WTC11 (cell line): ENCODE results near the gene DEDD2. TPM values are rescaled to one million over a fixed set of nuclear protein-coding genes. Genes with fewer than 3 reads are reported as not detected.
"Not testable (repeated sequence)": the region's sequence is repeated elsewhere in the genome, so short reads cannot be mapped to it uniquely, and the experiment has no call there.

Source experiments
- ATAC-seq: fragments of 200-7000 bp; cut with Tn5 transposase; 2 replicates; pipeline ENCODE4 v1.10.0; 2021; ENCODE audit warnings: mild to moderate bottlenecking, moderate library complexity
- CTCF ChIA-PET: fragments of 300-600 bp; sonication (Branson Sonifier 250); formaldehyde crosslinking; loops from one replicate; lab custom pipeline; 2021; ENCODE audit warnings: antibody characterized with exemption; lab: Charles Lee
- POLR2A ChIA-PET: fragments of 350-600 bp; sonication (Branson Sonifier 250); formaldehyde crosslinking; loops from one replicate; lab custom pipeline; 2021; ENCODE audit warnings: antibody characterized with exemption; lab: Charles Lee
- DNase-seq: peaks from one replicate; pipeline ENCODE4 v3.0.0; 2021; ENCODE audit warnings: low spot score
- H3K27ac Mint-ChIP-seq: 2 replicates; pipeline ENCODE4 v1.8.0; 2021; ENCODE audit warnings: mixed read lengths
- H3K27me3 Mint-ChIP-seq: 2 replicates; pipeline ENCODE4 v1.8.0; 2021; ENCODE audit warnings: low read depth, mild to moderate bottlenecking, moderate library complexity, mixed read lengths
- H3K36me3 Mint-ChIP-seq: 2 replicates; pipeline ENCODE4 v1.8.0; 2021; ENCODE audit warnings: mixed read lengths
- H3K4me1 Mint-ChIP-seq: 2 replicates; pipeline ENCODE4 v1.8.0; 2022; ENCODE audit warnings: mixed read lengths
- H3K4me3 Mint-ChIP-seq: 2 replicates; pipeline ENCODE4 v1.8.0; 2021; ENCODE audit warnings: mild to moderate bottlenecking, moderate library complexity, mixed read lengths
- H3K9me3 Mint-ChIP-seq: 2 replicates; pipeline ENCODE4 v1.8.0; 2021; ENCODE audit warnings: mixed read lengths
- CREB1 ChIP-seq: sonication (generic); formaldehyde crosslinking; IDR thresholded peaks from 2 replicates; pipeline ENCODE4 v1.8.0; 2023; ENCODE audit warnings: mild to moderate bottlenecking, missing genetic modification reagents
- ETV6 ChIP-seq: sonication (generic); formaldehyde crosslinking; IDR thresholded peaks from 2 replicates; pipeline ENCODE4 v1.8.1; 2022; ENCODE audit warnings: mild to moderate bottlenecking, missing genetic modification reagents
- GTF2I ChIP-seq: fragments of 250-450 bp; sonication (Bioruptor Pico); conservative IDR thresholded peaks from 2 replicates; pipeline ENCODE4 v1.4.0; 2021; ENCODE audit warnings: mild to moderate bottlenecking
- IRF2 ChIP-seq: sonication (generic); formaldehyde crosslinking; IDR thresholded peaks from 2 replicates; pipeline ENCODE4 v1.8.0; 2022; ENCODE audit warnings: low read depth, missing genetic modification reagents, borderline replicate concordance
- JUN ChIP-seq: sonication (generic); formaldehyde crosslinking; IDR thresholded peaks from 2 replicates; pipeline ENCODE4 v1.8.0; 2023; ENCODE audit warnings: mild to moderate bottlenecking, missing genetic modification reagents
- RORB ChIP-seq: fragments of 250-450 bp; sonication (Bioruptor Pico); IDR thresholded peaks from 2 replicates; pipeline ENCODE4 v1.9.0; 2021; ENCODE audit warnings: mild to moderate bottlenecking
- ZNF121 ChIP-seq: sonication (generic); formaldehyde crosslinking; IDR thresholded peaks from 2 replicates; pipeline ENCODE4 v1.8.0; 2023; ENCODE audit warnings: missing genetic modification reagents
- ZNF138 ChIP-seq: sonication (generic); formaldehyde crosslinking; conservative IDR thresholded peaks from 2 replicates; pipeline ENCODE4 v1.8.1; 2022; ENCODE audit warnings: mild to moderate bottlenecking, moderate library complexity, missing genetic modification reagents
- ZNF416 ChIP-seq: fragments of 250-450 bp; sonication (Bioruptor Pico); IDR thresholded peaks from 2 replicates; pipeline ENCODE4 v1.9.0; 2021; ENCODE audit warnings: mild to moderate bottlenecking, inconsistent platforms
- ZNF671 ChIP-seq: fragments of 250-450 bp; sonication (Bioruptor Pico); IDR thresholded peaks from 2 replicates; pipeline ENCODE4 v1.8.0; 2021; ENCODE audit warnings: mild to moderate bottlenecking
- total RNA-seq: library from RNA; stranded (reverse); gene quantifications from 3 replicates; pipeline ENCODE4 v1.2.3, GENCODE V29; 2021
- TF ChIP-seq, protein P1 (sequence below): sonication (generic); formaldehyde crosslinking; IDR thresholded peaks from 2 replicates; pipeline ENCODE4 v1.8.1; 2022; ENCODE audit warnings: missing genetic modification reagents, borderline replicate concordance
- TF ChIP-seq, protein P2 (sequence below): sonication (generic); formaldehyde crosslinking; IDR thresholded peaks from 2 replicates; pipeline ENCODE4 v1.8.0; 2023; ENCODE audit warnings: mild to moderate bottlenecking, missing genetic modification reagents
- TF ChIP-seq, protein P3 (sequence below): fragments of 200-600 bp; IDR thresholded peaks from 2 replicates; pipeline ENCODE4 v1.8.0; 2022; ENCODE audit warnings: antibody characterized with exemption
- TF ChIP-seq, protein P4 (sequence below): sonication (generic); formaldehyde crosslinking; IDR thresholded peaks from 2 replicates; pipeline ENCODE4 v1.8.1; 2023; ENCODE audit warnings: mild to moderate bottlenecking, missing genetic modification reagents, borderline replicate concordance

Gene DEDD2
- total RNA-seq, 1 experiment from 2014 or later, result 37.7 TPM

DNA sequence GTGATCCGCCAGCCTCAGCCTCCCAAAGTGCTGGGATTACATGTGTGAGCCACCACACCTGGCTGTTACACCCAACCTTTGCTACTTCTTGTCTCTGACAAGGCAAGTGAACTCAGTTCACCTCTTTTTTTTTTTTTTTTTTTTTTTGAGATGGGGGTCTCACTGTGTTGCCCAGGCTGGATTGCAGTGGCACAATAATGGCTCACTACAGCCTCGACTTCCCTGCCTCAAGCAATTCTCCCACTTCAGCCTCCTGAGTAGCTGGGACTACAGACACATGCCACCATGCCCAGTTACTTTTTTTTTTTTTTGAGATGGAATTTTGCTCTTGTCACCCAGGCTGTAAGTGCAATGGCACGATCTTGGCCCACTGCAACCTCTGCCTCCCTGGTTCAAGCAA is 40.4 kb upstream of the DEDD2 start:
- ChIA-PET CTCF (interaction anchor here (0.6 to 3.0 kb wide), 9 partner anchors 15 to 149 kb away, joined by 3 to 15 read pairs (median 4); partner anchors contain the start of gene GSK3A), POLR2A (interaction anchor here (0.7 kb wide), 1 partner anchor 44 kb away, joined by 7 read pairs; the partner anchor contains the start of gene PAFAH1B3)
- not testable (repeated sequence) for H3K4me3 Mint-ChIP-seq

DNA sequence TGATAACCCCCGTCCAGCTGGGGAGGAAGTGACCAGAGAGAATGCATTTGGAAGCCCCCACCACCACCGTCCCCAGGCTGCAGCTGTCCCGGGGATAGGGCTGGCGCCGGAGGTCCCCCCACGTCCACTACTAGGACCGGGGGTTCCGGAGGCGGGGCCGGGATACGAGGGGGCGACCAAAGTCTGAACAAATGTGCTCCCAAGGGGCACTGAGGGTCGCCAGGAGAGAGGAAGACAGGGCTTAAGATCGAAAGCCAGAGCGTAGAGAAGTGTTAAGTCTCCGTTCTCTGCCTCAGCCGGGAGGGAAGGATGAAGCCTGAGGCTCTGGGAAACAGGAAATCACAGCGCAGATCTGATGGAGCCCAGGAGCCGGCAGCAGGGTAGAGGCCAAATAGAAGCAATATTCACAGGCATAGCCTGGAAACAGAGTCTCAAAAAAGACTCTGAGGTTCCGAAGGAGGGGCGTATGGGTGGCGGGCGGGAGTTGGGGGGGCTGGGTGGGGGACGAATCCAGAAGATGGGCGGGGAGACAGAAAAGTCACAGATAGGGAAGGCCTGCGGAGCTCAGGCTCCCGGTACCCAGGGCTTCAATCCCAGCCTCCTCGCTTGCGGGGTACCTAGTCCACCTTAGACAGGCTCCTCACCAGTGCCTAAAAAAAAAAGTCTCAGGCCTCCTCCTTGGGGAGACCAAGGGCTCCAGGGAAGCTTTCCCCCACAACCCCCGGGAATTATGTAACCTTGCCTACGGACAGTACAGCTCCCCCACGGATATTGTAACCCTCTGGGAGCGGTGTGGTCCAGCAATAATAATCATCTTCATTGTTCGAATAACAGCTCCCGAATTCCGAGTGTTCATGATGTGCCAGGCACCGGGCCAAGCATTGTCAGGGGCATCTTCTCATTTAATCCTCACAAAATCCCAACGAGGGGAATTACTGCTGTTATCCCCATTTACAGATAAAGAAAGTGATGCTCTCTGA is 38.6 kb upstream of the DEDD2 start:
- Mint-ChIP-seq H3K9me3 (no peaks in the 10 kb centered on the region), H3K4me1 (peaks cover 24% of the 10 kb centered on the region), H3K36me3 (no peaks in the 10 kb centered on the region), H3K27me3 (peaks cover 20% of the 10 kb centered on the region), H3K4me3 (peak overlapping the region; percentile 82), H3K27ac (peak overlapping the region; percentile 69; the same call in 1 of the 2 replicates)
- ChIA-PET CTCF (interaction anchor here (0.7 to 3.0 kb wide), 8 partner anchors 9 to 221 kb away, joined by 3 to 32 read pairs (median 4); partner anchors contain the start of genes GSK3A and PAFAH1B3), POLR2A (interaction anchor here (0.9 to 1.6 kb wide), 5 partner anchors 10 to 25 kb away, joined by 4 to 13 read pairs (median 6); no protein-coding TSS in a partner anchor)
- DNase-seq (no peak), ATAC-seq (peak; percentile 21)
- TF ChIP-seq JUN, result no peak
- no peak for TF ChIP-seq ZNF671 (CRISPR knock-in tag)
- TF ChIP-seq, protein P1, sequence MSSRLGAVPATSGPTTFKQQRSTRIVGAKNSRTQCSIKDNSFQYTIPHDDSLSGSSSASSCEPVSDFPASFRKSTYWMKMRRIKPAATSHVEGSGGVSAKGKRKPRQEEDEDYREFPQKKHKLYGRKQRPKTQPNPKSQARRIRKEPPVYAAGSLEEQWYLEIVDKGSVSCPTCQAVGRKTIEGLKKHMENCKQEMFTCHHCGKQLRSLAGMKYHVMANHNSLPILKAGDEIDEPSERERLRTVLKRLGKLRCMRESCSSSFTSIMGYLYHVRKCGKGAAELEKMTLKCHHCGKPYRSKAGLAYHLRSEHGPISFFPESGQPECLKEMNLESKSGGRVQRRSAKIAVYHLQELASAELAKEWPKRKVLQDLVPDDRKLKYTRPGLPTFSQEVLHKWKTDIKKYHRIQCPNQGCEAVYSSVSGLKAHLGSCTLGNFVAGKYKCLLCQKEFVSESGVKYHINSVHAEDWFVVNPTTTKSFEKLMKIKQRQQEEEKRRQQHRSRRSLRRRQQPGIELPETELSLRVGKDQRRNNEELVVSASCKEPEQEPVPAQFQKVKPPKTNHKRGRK (CRISPR knock-in tag), result no peak
- no peak for TF ChIP-seq ETV6 (CRISPR knock-in tag)
- TF ChIP-seq ZNF138 (CRISPR knock-in tag), result no peak
- no peak for TF ChIP-seq IRF2
- TF ChIP-seq GTF2I (CRISPR knock-in tag), result no peak
- TF ChIP-seq, protein P2, sequence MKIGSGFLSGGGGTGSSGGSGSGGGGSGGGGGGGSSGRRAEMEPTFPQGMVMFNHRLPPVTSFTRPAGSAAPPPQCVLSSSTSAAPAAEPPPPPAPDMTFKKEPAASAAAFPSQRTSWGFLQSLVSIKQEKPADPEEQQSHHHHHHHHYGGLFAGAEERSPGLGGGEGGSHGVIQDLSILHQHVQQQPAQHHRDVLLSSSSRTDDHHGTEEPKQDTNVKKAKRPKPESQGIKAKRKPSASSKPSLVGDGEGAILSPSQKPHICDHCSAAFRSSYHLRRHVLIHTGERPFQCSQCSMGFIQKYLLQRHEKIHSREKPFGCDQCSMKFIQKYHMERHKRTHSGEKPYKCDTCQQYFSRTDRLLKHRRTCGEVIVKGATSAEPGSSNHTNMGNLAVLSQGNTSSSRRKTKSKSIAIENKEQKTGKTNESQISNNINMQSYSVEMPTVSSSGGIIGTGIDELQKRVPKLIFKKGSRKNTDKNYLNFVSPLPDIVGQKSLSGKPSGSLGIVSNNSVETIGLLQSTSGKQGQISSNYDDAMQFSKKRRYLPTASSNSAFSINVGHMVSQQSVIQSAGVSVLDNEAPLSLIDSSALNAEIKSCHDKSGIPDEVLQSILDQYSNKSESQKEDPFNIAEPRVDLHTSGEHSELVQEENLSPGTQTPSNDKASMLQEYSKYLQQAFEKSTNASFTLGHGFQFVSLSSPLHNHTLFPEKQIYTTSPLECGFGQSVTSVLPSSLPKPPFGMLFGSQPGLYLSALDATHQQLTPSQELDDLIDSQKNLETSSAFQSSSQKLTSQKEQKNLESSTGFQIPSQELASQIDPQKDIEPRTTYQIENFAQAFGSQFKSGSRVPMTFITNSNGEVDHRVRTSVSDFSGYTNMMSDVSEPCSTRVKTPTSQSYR (CRISPR knock-in tag), result no peak
- no peak for TF ChIP-seq RORB (CRISPR knock-in tag)
- TF ChIP-seq, protein P3, sequence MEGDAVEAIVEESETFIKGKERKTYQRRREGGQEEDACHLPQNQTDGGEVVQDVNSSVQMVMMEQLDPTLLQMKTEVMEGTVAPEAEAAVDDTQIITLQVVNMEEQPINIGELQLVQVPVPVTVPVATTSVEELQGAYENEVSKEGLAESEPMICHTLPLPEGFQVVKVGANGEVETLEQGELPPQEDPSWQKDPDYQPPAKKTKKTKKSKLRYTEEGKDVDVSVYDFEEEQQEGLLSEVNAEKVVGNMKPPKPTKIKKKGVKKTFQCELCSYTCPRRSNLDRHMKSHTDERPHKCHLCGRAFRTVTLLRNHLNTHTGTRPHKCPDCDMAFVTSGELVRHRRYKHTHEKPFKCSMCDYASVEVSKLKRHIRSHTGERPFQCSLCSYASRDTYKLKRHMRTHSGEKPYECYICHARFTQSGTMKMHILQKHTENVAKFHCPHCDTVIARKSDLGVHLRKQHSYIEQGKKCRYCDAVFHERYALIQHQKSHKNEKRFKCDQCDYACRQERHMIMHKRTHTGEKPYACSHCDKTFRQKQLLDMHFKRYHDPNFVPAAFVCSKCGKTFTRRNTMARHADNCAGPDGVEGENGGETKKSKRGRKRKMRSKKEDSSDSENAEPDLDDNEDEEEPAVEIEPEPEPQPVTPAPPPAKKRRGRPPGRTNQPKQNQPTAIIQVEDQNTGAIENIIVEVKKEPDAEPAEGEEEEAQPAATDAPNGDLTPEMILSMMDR, result no peak
- no peak for TF ChIP-seq CREB1 (CRISPR knock-in tag)
- TF ChIP-seq ZNF416 (CRISPR knock-in tag), result no peak
- TF ChIP-seq, protein P4, sequence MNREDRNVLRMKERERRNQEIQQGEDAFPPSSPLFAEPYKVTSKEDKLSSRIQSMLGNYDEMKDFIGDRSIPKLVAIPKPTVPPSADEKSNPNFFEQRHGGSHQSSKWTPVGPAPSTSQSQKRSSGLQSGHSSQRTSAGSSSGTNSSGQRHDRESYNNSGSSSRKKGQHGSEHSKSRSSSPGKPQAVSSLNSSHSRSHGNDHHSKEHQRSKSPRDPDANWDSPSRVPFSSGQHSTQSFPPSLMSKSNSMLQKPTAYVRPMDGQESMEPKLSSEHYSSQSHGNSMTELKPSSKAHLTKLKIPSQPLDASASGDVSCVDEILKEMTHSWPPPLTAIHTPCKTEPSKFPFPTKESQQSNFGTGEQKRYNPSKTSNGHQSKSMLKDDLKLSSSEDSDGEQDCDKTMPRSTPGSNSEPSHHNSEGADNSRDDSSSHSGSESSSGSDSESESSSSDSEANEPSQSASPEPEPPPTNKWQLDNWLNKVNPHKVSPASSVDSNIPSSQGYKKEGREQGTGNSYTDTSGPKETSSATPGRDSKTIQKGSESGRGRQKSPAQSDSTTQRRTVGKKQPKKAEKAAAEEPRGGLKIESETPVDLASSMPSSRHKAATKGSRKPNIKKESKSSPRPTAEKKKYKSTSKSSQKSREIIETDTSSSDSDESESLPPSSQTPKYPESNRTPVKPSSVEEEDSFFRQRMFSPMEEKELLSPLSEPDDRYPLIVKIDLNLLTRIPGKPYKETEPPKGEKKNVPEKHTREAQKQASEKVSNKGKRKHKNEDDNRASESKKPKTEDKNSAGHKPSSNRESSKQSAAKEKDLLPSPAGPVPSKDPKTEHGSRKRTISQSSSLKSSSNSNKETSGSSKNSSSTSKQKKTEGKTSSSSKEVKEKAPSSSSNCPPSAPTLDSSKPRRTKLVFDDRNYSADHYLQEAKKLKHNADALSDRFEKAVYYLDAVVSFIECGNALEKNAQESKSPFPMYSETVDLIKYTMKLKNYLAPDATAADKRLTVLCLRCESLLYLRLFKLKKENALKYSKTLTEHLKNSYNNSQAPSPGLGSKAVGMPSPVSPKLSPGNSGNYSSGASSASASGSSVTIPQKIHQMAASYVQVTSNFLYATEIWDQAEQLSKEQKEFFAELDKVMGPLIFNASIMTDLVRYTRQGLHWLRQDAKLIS (CRISPR knock-in tag), result no peak

More for the DNA sequence above, 40.4 kb upstream of the DEDD2 start:
- Mint-ChIP-seq H3K4me1 (peaks cover 10% of the 10 kb centered on the region), H3K27me3 (peaks cover 38% of the 10 kb centered on the region)
- not testable (repeated sequence) for ATAC-seq, H3K9me3 Mint-ChIP-seq, DNase-seq, H3K27ac Mint-ChIP-seq, H3K36me3 Mint-ChIP-seq
- peak; percentile 72 for TF ChIP-seq ZNF121 (CRISPR knock-in tag)
